ENCODE measurements around the gene ARRDC3.

DNA sequence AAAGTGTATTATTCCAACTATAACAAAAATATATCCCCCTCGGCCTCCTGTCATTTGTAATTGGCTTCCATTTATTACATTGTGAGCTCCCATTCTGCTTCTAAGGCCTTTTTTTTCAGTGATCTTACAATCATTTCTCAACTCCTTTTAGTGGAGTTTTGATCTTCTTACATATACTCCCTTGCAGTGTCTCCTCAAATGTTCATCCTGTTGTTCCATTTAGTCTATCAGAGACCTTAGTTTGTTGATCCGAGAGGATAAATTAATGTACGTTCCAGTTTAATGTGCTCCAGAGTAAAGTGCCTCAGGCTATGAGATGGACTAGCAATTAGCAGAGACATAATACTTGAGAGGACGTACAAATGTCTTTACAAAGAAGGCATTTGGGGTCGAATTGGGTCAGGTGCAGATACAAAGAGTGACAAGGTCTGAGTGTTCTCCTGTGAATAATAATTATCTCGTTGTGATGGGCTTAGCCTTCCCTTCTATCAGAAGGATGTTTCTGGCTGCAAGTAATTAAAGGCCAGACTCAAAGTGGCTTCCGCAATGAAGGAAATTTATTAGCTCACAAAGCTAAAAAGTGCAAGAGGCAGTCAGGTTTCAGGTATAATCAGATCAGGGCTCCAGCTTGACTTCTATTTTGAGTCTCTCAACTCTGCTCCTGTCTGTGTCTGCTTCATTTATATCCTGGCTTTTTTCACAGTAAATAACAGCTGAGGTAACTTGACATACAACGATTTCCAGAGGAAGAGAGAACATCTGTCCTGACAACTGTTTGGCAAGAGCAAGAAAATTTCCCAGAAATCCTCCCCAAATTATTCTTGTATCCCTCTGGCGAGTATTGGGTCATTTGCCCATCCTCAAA lies 30.1 kb downstream of the ARRDC3 start:
- no peak for TF ChIP-seq CHD4 (IDR thresholded peaks at IDR 0.05; ENCODE audit: insufficient read depth, insufficient replicate concordance, low read depth, low read length, poor library complexity, severe bottlenecking)
- TF ChIP-seq ILF3 (IDR thresholded peaks at IDR 0.05; ENCODE audit: borderline replicate concordance): no peak
- no peak for TF ChIP-seq TOE1 (IDR thresholded peaks at IDR 0.05; ENCODE audit: borderline replicate concordance)
- no peak for TF ChIP-seq TOE1 (CRISPR knock-in tag; IDR thresholded peaks at IDR 0.05; ENCODE audit: borderline replicate concordance, low read depth)
